K562 (cell line): Measurements from ENCODE around the gene MAP1A. TPM values are rescaled to one million over a fixed set of nuclear protein-coding genes. Genes with fewer than 3 reads are reported as not detected.

Experiments
- ATAC-seq: fragments of 200-7000 bp; cut with Tn5 transposase; 3 replicates; pipeline ENCODE4 v1.9.1; 2020; ENCODE audit warnings: moderate library complexity
- BruUV-seq: library from RNA; stranded (reverse); fragments of 400-500 nt; replicated peaks from 2 replicates; lab custom pipeline; 2021; lab: Mats Ljungman, UMichigan
- CTCF ChIA-PET: fragments of 300-600 bp; formaldehyde crosslinking; extraction: SDS; loops from one replicate; lab custom pipeline; 2021; ENCODE audit warnings: low intra/inter-chr PET ratio; lab: Yijun Ruan, JAX
- POLR2A ChIA-PET: fragments of 300-600, 350-650 bp; sonication (Branson Sonifier 250); formaldehyde crosslinking; extraction: SDS; loops from one replicate; lab custom pipeline; 2021; ENCODE audit warnings: antibody characterized with exemption, inconsistent platforms; lab: Yijun Ruan, JAX
- DNase-seq, 4 experiments: peaks; one replicate each; pipeline versions ENCODE4 v3.0.0 to v3.0.0-alpha.2; 2011 to 2018; ENCODE audit warnings: low spot score in 3 of 4, mixed read lengths in 3 of 4; ENCODE audit errors: extremely low read depth in 1 of 4
- FAIRE-seq: peaks from 2 replicates; lab custom pipeline; 2011; peaks lifted over from hg19 to GRCh38; lab: Jason Lieb, UNC
- H2AFZ ChIP-seq: 2 replicates; pipeline ENCODE4 v1.6.0; 2011; ENCODE audit warnings: low read depth, low read length, control low read depth, inconsistent platforms
- H3K27ac ChIP-seq: fragments of 200-600 bp; 3 replicates; pipeline ENCODE4 v1.8.0; 2011; ENCODE audit warnings: low read depth, mild to moderate bottlenecking, control low read depth, inconsistent platforms, low read length, moderate library complexity, mixed read lengths; ENCODE audit errors: extremely low read depth
- H3K27me3 ChIP-seq, 2 experiments: fragments of 300-600 bp in 1 of 2; 2 replicates in 1 of 2; 3 replicates in 1 of 2; pipeline versions ENCODE4 v1.6.0 to v1.8.0; 2011; ENCODE audit warnings: inconsistent platforms in 2 of 2, low read length in 2 of 2, mild to moderate bottlenecking in 1 of 2, mixed read lengths in 1 of 2, moderate library complexity in 1 of 2; ENCODE audit not compliant: control insufficient read depth in 2 of 2, insufficient read depth in 2 of 2
- H3K36me3 ChIP-seq: fragments of 300-600 bp; 3 replicates; pipeline ENCODE4 v1.8.0; 2011; ENCODE audit warnings: mild to moderate bottlenecking, low read length, inconsistent platforms; ENCODE audit not compliant: control insufficient read depth, insufficient read depth
- H3K4me1 ChIP-seq, 2 experiments: fragments of 200-600 bp in 1 of 2; replicated peaks in 1 of 2; 2 replicates in 1 of 2; 3 replicates in 1 of 2; pipeline versions ENCODE4 v1.5.1 to v1.8.0; 2011; ENCODE audit warnings: inconsistent platforms in 2 of 2, low read length in 2 of 2, mild to moderate bottlenecking in 1 of 2, mixed read lengths in 1 of 2, moderate library complexity in 1 of 2; ENCODE audit not compliant: control insufficient read depth in 2 of 2, insufficient read depth in 2 of 2
- H3K4me2 ChIP-seq: 2 replicates; pipeline ENCODE4 v1.6.1; 2011; ENCODE audit warnings: low read length, control low read depth, inconsistent platforms, mixed read lengths; ENCODE audit not compliant: insufficient read depth
- H3K4me3 ChIP-seq: fragments of 200-600 bp; sonication (generic), shearing (Covaris generic); 2 replicates; pipeline ENCODE4 v1.5.1; 2016; ENCODE audit warnings: control low read depth, inconsistent platforms
- H3K79me2 ChIP-seq: fragments of 200-600 bp; 3 replicates; pipeline ENCODE4 v1.8.0; 2011; ENCODE audit warnings: low read length, inconsistent platforms; ENCODE audit not compliant: control insufficient read depth, insufficient read depth
- H3K9ac ChIP-seq, 2 experiments: 2 replicates each; pipeline versions ENCODE4 v1.6.0 to v1.6.1; 2011; ENCODE audit warnings: low read depth in 2 of 2, low read length in 2 of 2, control low read depth in 1 of 2, inconsistent platforms in 1 of 2, mild to moderate bottlenecking in 1 of 2, mixed read lengths in 1 of 2; ENCODE audit not compliant: insufficient read depth in 1 of 2
- H3K9me1 ChIP-seq: one replicate; pipeline ENCODE4 v1.6.0; 2011; ENCODE audit warnings: inconsistent platforms, mild to moderate bottlenecking, low read length, moderate library complexity; ENCODE audit not compliant: control insufficient read depth, insufficient read depth
- H3K9me3 ChIP-seq: replicated peaks from 2 replicates; pipeline ENCODE4 v1.5.1; 2011; ENCODE audit warnings: low read depth, low read length, inconsistent platforms; ENCODE audit not compliant: control insufficient read depth, insufficient read depth
- H4K20me1 ChIP-seq: replicated peaks from 2 replicates; pipeline ENCODE4 v1.6.1; 2011; ENCODE audit warnings: low read length, inconsistent platforms, mixed read lengths; ENCODE audit not compliant: control insufficient read depth, insufficient read depth
- ARHGAP35 ChIP-seq: fragments of 450-650 bp; IDR thresholded peaks from 2 replicates; pipeline ENCODE4 v1.6.1; 2018; ENCODE audit not compliant: partially characterized antibody
- CREB1 ChIP-seq, 2 experiments: sonication (generic) in 1 of 2; formaldehyde crosslinking in 1 of 2; IDR thresholded peaks; 2 replicates each; pipeline versions ENCODE4 v1.6.1 to v1.8.0; 2012 to 2022; ENCODE audit warnings: inconsistent platforms in 1 of 2, mild to moderate bottlenecking in 1 of 2, missing genetic modification reagents in 1 of 2, moderate library complexity in 1 of 2
- CREM ChIP-seq: IDR thresholded peaks from 2 replicates; pipeline ENCODE4 v1.6.1; 2014; ENCODE audit warnings: antibody characterized with exemption, low read depth
- ELF2 ChIP-seq: fragments of 250-450 bp; sonication (Bioruptor Pico); IDR thresholded peaks from 2 replicates; pipeline ENCODE4 v1.5.0; 2021; ENCODE audit warnings: mild to moderate bottlenecking
- ELK3 ChIP-seq: fragments of 450-650 bp; formaldehyde crosslinking; IDR thresholded peaks from 2 replicates; pipeline ENCODE4 v1.4.0; 2020; ENCODE audit warnings: mild to moderate bottlenecking
- IFI16 ChIP-seq: fragments of 250-450 bp; sonication (Bioruptor Pico); IDR thresholded peaks from 2 replicates; pipeline ENCODE4 v2.1.2; 2022; ENCODE audit warnings: mild to moderate bottlenecking, inconsistent platforms
- KHSRP ChIP-seq: fragments of 450-650 bp; IDR thresholded peaks from 2 replicates; pipeline ENCODE4 v1.6.1; 2017
- KLF6 ChIP-seq: fragments of 250-450 bp; sonication (Bioruptor Pico); IDR thresholded peaks from 2 replicates; pipeline ENCODE4 v1.4.0; 2020; ENCODE audit warnings: mild to moderate bottlenecking, moderate library complexity, borderline replicate concordance
- MCM5 ChIP-seq: fragments of 450-650 bp; IDR thresholded peaks from 2 replicates; pipeline ENCODE4 v1.6.1; 2016; ENCODE audit warnings: low read depth
- NFXL1 ChIP-seq: fragments of 450-650 bp; formaldehyde crosslinking; IDR thresholded peaks from 2 replicates; pipeline ENCODE4 v1.4.0; 2021; ENCODE audit warnings: mild to moderate bottlenecking
- PCBP1 ChIP-seq: fragments of 200-400 bp; formaldehyde crosslinking; IDR thresholded peaks from 2 replicates; pipeline ENCODE4 v1.6.1; 2018; ENCODE audit warnings: mild to moderate bottlenecking, low read depth, low read length; ENCODE audit not compliant: poor library complexity, severe bottlenecking
- SETDB1 ChIP-seq: IDR thresholded peaks from one replicate; pipeline ENCODE4 v1.6.1; 2012; ENCODE audit warnings: low read length, control low read depth, inconsistent platforms
- SMARCE1 ChIP-seq: fragments of 450-650 bp; IDR thresholded peaks from 2 replicates; pipeline ENCODE4 v1.7.1; 2016; ENCODE audit warnings: mild to moderate bottlenecking
- SRSF1 ChIP-seq: fragments of 200-400 bp; formaldehyde crosslinking; IDR thresholded peaks from 2 replicates; pipeline ENCODE4 v1.6.1; 2017; ENCODE audit warnings: mild to moderate bottlenecking, low read depth, low read length, moderate library complexity
- TAF1 ChIP-seq: IDR thresholded peaks from 2 replicates; pipeline ENCODE4 v1.6.1; 2011; ENCODE audit warnings: mild to moderate bottlenecking, low read length, moderate library complexity; ENCODE audit not compliant: insufficient read depth, control insufficient read depth, severe bottlenecking; ENCODE audit errors: extremely low read depth
- TGIF2 ChIP-seq: sonication (generic); formaldehyde crosslinking; IDR thresholded peaks from 2 replicates; pipeline ENCODE4 v1.8.1; 2022; ENCODE audit warnings: mild to moderate bottlenecking, missing genetic modification reagents, moderate library complexity
- ZNF197 ChIP-seq: fragments of 200-800 bp; sonication (Bioruptor generic); IDR thresholded peaks from 2 replicates; pipeline ENCODE4 v1.6.1; 2016; ENCODE audit warnings: low read depth, missing genetic modification characterization, missing compliant biosample characterization
- ZNF23 ChIP-seq: fragments of 250-450 bp; sonication (Bioruptor Pico); IDR thresholded peaks from 2 replicates; pipeline ENCODE4 v1.4.0; 2020; ENCODE audit warnings: mild to moderate bottlenecking
- ZNF316 ChIP-seq: fragments of 450-650 bp; IDR thresholded peaks from 2 replicates; pipeline ENCODE4 v1.6.1; 2016
- WGBS: fragments of 100-300 bp; shearing (Covaris generic); methylation state at CpG from one replicate; pipeline ENCODE4 v1.1.6; 2016; ENCODE audit warnings: low coverage, mixed read lengths; ENCODE audit not compliant: insufficient coverage; ENCODE audit errors: missing lambda C conversion rate; 5-methylcytosine and 5-hydroxymethylcytosine counted together
- in situ Hi-C: fragments of 300-500 bp; cut with MboI; formaldehyde crosslinking; loops from 4 replicates; pipeline ENCODE4 v1.15.0; 2018; ENCODE audit warnings: inconsistent platforms, mixed read lengths
- intact Hi-C: fragments of 100-400 bp; cut with micrococcal nuclease; formaldehyde crosslinking; loops from 2 replicates; pipeline ENCODE4 v1.14.2; 2022
- polyA plus RNA-seq, 8 experiments: library from polyadenylated mRNA; depleted of rRNA in 4 of 8; stranded (reverse) in 5 of 8; unstranded in 3 of 8; fragments of >200 nt; fragmentation: Nextera tagmentation in 2 of 8; fragmentation: Illumina TruSeq in 1 of 8; extraction: Ambion mirVana in 2 of 8; extraction: Trizol in 1 of 8; gene quantifications; 2 replicates each; pipeline versions ENCODE4 v1.2.1 to v1.2.3, GENCODE V29; 2011 to 2014; ENCODE audit warnings: inconsistent platforms in 1 of 8, missing spikeins in 1 of 8
- total RNA-seq, 7 experiments: library from RNA; depleted of rRNA in 6 of 7; stranded (reverse); fragments of >200 nt in 6 of 7; fragmentation: Illumina TruSeq in 2 of 7; extraction: Trizol in 2 of 7; gene quantifications; 2 replicates each; pipeline versions ENCODE4 v1.2.1 to v1.2.3, GENCODE V29; 2011 to 2021; ENCODE audit warnings: low replicate concordance in 1 of 7

The MAP1A gene
- total and polyA plus RNA-seq, 9 of the 15 experiments (the other 6 are each of a cell fraction or from before 2014, with no cell fraction given) = 2.0 to 20.3 (median 7.3) TPM

- CTCF ChIA-PET = no interaction called here
- POLR2A ChIA-PET = interaction anchor here (1.4 to 3.7 kb wide), 2 partner anchors 9 to 11 kb away, joined by 4 to 21 read pairs; no protein-coding TSS in a partner anchor
- no peak for ATAC-seq
- H3K4me1 ChIP-seq = no peaks in the 10 kb centered on the region; a peak in 1 of 5 replicates
- no peak overlapping the region for H3K4me2 ChIP-seq
- no peak overlapping the region for H3K9ac ChIP-seq
- no peak overlapping the region for H2AFZ ChIP-seq
- H3K79me2 ChIP-seq = no peaks in the 10 kb centered on the region
- 11% methylated on average over 1 of the region's 1 CpG for WGBS
- no peak overlapping the region for H3K4me3 ChIP-seq
- intact Hi-C loops (no loop called here), in situ Hi-C loops (no loop called here)
- no peaks in the 10 kb centered on the region for H3K27me3 ChIP-seq
- no peak for TF ChIP-seq SETDB1
- no peak for TF ChIP-seq TAF1
- TF ChIP-seq KHSRP = no peak
- no peak for TF ChIP-seq ZNF197 (CRISPR knock-in tag)
- no peak for TF ChIP-seq ELF2 (CRISPR knock-in tag)
- TF ChIP-seq MCM5 = no peak
- TF ChIP-seq ZNF316 = no peak
- TF ChIP-seq PCBP1 = no peak
- no peak for TF ChIP-seq TGIF2 (CRISPR knock-in tag)
- TF ChIP-seq ELK3 = no peak
- TF ChIP-seq SRSF1 = no peak
- no peak for TF ChIP-seq CREM
- no peak for TF ChIP-seq SMARCE1
- no peak for TF ChIP-seq ARHGAP35
- TF ChIP-seq NFXL1 (CRISPR knock-in tag) = no peak
- no peak for TF ChIP-seq KLF6 (CRISPR knock-in tag)
- TF ChIP-seq CREB1 (IDR thresholded peaks at IDR 0.05) = no peak
- TF ChIP-seq CREB1 (CRISPR knock-in tag; IDR thresholded peaks at IDR 0.05) = no peak
- TF ChIP-seq ZNF23 = no peak
- TF ChIP-seq IFI16 = no peak
- no peaks in the 10 kb centered on the region for H4K20me1 ChIP-seq
- no peaks in the 10 kb centered on the region for H3K9me1 ChIP-seq
- H3K36me3 ChIP-seq = no peaks in the 10 kb centered on the region
- BruUV-seq = no TSS peak
- no peak for DNase-seq
- no peak for FAIRE-seq
- H3K9me3 ChIP-seq = no peaks in the 10 kb centered on the region
- H3K27ac ChIP-seq = no peak overlapping the region
Observed at GRCh38 chr15:43499635-43500034, 17.8 kb upstream of the MAP1A start.
